B cell (primary cell): Measurements from ENCODE around the gene RBM39.

Source experiments
- CTCF ChIP-seq: fragments of 200-600 bp; IDR thresholded peaks from one replicate; pipeline ENCODE4 v1.8.0; 2022; ENCODE audit warnings: antibody characterized with exemption, mild to moderate bottlenecking
- EZH2 ChIP-seq: IDR thresholded peaks from 2 replicates; pipeline ENCODE4 v1.6.1; 2012; ENCODE audit warnings: borderline replicate concordance, low read depth, mild to moderate bottlenecking, moderate library complexity, low read length; ENCODE audit not compliant: insufficient read depth, poor library complexity, severe bottlenecking

GRCh38 chr20:35704514-35705261 lies 37.4 kb downstream of the RBM39 start:
- TF ChIP-seq CTCF (no peak), EZH2 (no peak)
